Measurements from ENCODE around the gene APOA1.

DNA sequence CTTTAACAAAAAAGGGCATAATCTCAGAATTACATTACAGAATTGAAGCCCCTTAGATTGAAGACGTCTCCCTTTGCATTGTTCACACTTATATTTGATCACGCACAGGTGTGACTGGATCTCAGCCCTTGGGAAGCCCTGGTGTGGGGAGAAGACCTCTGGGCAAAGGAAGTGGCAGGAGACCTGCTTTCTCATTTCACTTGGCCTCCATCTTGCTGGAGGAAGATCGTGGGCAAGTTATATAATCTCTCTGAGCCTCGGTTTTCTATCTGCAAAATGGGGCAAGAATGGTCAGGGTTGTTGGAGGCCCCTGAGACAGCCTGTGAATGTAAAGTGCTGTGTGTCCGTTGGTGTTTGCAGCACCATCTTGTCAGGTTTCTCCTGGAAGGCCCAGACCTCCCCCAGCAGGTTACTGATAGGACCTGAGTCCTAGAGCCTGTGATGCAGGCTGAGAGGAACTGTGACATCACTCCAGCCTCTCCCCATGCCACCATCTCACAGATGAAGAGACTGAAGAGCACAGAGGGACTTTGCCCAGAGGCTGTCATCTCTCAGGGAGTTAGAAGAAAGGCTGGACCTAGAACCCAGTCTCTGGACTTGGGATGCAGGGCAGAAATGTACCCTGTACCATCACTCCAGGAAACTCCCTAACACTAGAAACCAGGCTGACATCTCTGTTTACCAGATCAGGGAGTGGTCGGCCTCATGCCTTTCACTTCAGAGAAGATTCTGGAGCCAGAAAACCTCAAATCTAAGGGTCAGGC is 1.1 kb upstream of the APOA1 start:
- TF ChIP-seq POLR2A (IDR thresholded peaks at IDR 0.05) = no peak
- TF ChIP-seq, protein P1, sequence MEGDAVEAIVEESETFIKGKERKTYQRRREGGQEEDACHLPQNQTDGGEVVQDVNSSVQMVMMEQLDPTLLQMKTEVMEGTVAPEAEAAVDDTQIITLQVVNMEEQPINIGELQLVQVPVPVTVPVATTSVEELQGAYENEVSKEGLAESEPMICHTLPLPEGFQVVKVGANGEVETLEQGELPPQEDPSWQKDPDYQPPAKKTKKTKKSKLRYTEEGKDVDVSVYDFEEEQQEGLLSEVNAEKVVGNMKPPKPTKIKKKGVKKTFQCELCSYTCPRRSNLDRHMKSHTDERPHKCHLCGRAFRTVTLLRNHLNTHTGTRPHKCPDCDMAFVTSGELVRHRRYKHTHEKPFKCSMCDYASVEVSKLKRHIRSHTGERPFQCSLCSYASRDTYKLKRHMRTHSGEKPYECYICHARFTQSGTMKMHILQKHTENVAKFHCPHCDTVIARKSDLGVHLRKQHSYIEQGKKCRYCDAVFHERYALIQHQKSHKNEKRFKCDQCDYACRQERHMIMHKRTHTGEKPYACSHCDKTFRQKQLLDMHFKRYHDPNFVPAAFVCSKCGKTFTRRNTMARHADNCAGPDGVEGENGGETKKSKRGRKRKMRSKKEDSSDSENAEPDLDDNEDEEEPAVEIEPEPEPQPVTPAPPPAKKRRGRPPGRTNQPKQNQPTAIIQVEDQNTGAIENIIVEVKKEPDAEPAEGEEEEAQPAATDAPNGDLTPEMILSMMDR (IDR thresholded peaks at IDR 0.05) = no peak

Measured in testis (tissue), 2 donors.